GM19240 (cell line): Measurements from ENCODE around the gene TAF4.

ENCODE experiments used
- DNase-seq: peaks from one replicate; pipeline ENCODE4 v3.0.0; 2011; ENCODE audit warnings: low spot score; ENCODE audit not compliant: insufficient read length

TAF4 gene

GRCh38 chr20:61933481-61933950 lies 132.2 kb downstream of the TAF4 start:
- no peak for DNase-seq

- DNase-seq: no peak
Measured at GRCh38 chr20:61932711-61933480, 132.8 kb downstream of the TAF4 start.

GRCh38 chr20:61932199-61932592 lies 133.5 kb downstream of the TAF4 start:
- DNase-seq: no peak

GRCh38 chr20:61931476-61932198 lies 134.0 kb downstream of the TAF4 start:
- DNase-seq: no peak

- DNase-seq: no peak
Measured at GRCh38 chr20:61930776-61931475, 134.8 kb downstream of the TAF4 start.

GRCh38 chr20:61929971-61930666 lies 135.6 kb downstream of the TAF4 start:
- no peak for DNase-seq

- no peak for DNase-seq
Measured at GRCh38 chr20:61929561-61929960, 136.1 kb downstream of the TAF4 start.

- no peak for DNase-seq
Measured at GRCh38 chr20:61927826-61928541, 137.7 kb downstream of the TAF4 start.

- no peak for DNase-seq
Measured at GRCh38 chr20:61927193-61927825, 138.4 kb downstream of the TAF4 start.

- DNase-seq: no peak
Measured at GRCh38 chr20:61926796-61927192, 138.9 kb downstream of the TAF4 start.

GRCh38 chr20:61926253-61926613 lies 139.4 kb downstream of the TAF4 start:
- DNase-seq: no peak

- DNase-seq: no peak
Measured at GRCh38 chr20:61925555-61926252, 140.0 kb downstream of the TAF4 start.

- DNase-seq: no peak
Measured at GRCh38 chr20:61924858-61925554, 140.7 kb downstream of the TAF4 start.
